ENCODE data around the gene MTOR.
A peak's percentile ranks its signal among the peaks of the same experiment; 100 is the strongest.
"Not testable (repeated sequence)": the region's sequence is repeated elsewhere in the genome, so short reads cannot be mapped to it uniquely, and the experiment has no call there.

Gene MTOR

GRCh38 chr1:11279630-11280029 is 17.3 kb upstream of the MTOR start:
- DNase-seq, result no peak

DNA sequence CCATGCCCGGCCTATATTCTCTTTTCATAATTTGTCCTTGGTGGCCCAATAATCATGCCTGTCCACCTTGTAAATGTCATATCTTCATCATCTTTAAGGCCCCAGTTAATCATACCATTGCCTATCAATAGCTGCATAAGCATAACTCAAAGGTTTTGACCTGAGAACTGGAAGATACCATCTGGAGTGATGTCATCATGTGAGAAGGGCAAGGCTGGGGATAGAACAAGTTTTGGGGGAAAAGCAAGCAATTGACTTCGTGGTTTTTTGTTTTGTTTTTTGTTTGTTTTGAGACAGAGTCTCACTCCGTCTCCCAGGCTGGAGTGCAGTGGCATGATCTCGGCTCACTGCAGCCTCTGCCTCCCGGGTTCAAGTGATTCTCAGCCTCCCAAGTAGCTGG is 16.8 kb upstream of the MTOR start:
- DNase-seq, result no peak

DNA sequence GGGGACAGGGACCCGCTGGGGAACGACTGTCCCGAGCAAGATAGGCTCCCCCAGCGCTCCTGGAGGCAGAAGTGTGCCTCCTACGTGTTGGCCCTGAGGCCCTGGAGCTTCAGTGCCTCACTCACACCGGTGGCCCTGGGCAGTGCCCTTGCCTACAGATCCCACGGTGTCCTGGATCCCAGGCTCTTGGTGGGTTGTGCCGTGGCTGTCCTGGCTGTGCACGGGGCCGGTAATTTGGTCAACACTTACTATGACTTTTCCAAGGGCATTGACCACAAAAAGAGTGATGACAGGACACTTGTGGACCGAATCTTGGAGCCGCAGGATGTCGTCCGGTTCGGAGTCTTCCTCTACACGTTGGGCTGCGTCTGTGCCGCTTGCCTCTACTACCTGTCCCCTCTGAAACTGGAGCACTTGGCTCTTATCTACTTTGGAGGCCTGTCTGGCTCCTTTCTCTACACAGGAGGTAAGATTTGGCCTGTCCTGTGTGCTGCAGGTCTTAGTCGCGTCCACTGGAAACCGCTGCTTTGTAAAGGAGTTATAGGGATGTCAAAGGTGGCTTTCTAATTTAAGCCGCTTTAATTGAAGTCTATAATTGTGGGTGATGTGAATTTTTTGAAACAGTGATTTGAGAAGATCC is 11.4 kb upstream of the MTOR start:
- DNase-seq, result no peak

DNA sequence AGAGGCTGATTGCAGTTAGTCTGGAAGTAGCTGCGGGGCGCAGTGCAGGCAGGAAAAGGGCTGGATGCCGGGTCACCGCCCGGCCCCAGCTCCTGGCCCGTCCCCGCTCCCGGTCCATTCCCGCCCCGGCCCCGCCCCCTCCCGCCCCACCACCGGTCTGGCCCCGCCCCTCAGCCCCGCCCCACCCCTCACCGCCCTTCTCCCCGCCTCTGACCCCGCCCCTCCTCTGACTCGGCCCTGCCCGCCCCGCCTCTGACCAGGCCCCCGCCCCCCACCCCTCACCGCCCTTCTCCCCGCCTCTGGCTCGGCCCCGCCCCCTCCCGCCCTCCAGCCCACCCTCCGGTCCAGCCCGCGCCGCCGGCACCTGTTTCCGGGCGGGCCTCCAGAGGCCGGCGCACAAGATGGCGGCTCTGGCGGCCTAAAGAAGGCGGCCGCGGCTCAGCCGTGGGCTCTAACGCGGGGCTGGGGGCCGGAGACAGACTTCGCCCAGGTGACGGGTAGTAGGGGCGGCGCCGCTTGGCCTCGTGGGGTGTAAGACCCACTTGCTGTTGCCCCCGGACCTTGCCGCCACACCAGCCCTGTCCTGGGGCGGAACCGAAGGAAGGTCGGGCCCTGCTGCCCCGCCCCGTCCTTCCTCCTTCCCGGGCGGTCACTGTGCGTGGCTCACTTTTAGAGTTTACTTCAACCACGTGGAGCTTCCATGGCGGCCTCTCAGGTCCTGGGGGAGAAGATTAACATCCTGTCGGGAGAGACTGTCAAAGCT is 10.7 kb upstream of the MTOR start, which contains the start of gene UBIAD1:
Gene UBIAD1 (plus strand): TSS at position 367 of the 763 bp plus-strand sequence. CDS start 334 bp downstream, at position 701.
- DNase-seq, result peak; percentile 79

DNA sequence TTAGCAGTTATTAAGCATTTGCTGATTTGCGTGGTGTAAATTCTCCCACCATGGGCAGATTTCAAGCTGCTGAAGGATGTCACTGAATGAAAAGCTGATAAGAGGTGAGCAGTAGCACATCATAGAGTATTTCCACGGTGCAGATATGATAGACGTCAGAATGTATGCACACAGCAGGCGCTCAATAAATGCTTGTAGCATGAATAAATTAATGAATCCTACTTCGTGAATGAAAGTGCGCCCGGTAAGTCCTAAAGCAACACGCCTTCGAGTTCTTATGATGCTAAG is 10.1 kb upstream of the MTOR start:
- no peak for DNase-seq

DNA sequence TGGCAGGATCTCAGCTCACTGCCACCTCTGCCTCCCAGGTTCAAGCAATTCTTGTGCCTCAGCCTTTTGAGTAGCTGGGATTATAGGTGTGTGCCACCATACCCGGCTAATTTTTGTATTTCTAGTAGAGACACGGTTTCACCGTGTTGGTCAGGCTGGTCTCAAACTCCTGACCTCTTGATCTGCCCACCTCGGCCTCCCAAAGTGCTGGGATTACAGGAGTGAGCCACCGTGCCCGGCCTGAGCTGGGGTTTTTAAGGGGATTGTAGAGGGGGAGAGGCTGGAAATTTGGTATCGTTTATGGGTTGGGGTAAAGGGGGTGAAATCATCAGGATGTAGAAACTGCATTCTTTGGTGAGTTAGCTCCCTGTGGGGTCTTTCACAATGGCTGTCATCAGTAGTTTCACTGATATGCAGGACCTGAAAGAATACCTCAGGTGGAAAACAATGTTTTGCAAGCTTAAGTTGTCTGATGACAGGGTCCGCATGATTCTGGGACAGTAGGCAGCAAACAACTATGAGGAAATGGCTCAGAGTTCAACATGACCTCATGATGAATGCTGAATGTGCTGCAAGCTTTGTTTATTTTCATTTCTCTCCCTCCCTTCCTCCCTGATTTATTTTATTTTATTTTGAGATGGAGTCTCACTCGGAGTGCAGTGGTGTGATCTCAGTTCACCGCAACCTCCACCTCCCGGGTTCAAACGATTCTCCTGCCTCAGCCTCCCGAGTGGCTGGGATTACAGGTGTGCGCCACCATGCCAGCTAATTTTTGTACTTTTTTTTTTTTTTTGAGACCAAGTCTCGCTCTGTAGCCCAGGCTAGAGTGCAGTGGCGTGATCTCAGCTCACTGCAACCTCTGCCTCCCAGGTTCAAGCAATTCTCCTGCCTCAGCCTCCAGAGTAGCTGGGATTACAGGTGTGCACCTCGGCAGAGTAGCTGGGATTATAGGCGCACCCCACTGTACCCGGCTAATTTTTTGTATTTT is 5.3 kb upstream of the MTOR start:
- not testable (repeated sequence) for DNase-seq

DNA sequence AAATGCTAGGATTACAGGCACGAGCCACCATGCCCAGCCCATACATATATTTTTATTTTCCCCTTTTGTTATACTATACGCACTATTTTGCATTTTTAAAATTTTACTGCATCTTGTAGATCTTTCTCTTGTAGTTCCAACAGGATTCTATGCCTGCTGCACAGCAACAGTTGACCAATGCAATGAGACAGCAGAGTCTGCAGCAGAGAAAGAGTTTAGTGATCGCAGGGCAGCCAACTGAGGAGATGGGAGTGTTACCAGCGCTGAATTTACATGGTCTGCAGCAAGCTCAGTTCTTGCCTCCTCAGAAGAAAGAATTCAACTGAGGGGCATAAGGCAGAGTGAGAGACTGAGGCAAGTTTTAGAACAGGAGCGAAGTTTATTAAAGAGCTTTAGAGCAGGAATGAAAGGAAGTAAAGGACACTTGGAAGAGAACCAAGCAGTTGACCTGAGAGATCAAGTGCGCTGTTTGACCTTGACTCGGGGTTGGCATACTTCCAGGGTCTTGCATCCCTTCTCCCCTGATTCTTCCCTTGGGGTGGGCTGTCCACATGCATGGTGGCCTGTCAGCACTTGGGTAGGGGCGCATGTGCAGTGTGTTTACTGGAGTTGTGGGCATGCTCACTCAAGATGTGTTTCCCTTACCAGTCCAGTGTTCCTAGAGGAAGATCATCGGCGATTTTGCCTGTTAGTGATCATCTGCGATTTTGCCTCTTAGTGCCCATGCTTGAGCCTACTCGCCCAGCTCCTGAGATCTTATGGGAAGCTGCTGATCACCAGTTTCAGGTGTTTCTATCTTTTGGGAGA is 4.1 kb upstream of the MTOR start:
- DNase-seq, result no peak

DNA sequence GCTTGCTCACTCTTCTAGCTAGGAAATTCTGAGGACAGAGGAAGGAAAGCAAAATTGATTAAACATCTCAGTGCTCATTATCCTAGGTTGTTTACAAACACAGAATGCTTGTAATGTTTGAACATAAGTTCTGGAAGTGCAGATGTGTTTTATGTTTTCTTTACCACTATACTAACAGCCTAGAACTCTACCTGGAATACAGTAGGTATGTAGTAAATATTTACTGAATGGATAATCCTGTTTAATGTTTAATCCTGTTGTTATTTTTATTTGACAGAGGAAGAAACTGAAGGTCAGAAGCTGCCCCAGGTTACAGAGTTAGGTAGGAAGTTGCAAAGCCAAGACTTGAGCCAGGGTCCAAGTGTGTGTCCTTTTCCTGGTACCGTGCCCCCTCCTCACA is 6.1 kb downstream of the MTOR start:
- no peak for DNase-seq

- no peak for DNase-seq
Observed at GRCh38 chr1:11253226-11253625, 9.1 kb downstream of the MTOR start.

GRCh38 chr1:11252538-11252937 is 9.8 kb downstream of the MTOR start:
- no peak for DNase-seq

DNA sequence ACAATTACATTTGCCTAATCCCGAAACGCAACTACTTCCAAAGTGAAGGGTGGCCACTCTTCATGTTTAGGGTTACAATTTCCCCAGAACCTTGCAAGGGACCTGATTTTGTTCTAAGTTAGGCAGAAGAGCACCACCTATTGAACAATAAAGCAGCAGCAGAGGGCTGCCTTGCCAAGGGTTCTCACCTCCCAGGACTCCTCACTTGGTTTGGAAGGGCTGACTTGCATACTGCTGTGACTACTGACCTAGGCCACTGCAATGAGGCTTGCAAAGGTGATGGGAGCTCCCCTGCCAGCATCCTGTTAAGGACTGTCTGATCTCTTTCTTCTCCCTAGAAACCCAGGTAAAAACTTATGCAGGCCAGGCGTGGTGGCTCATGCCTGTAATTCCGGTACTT is 14.2 kb downstream of the MTOR start:
- DNase-seq, result no peak

- no peak for DNase-seq
Observed at GRCh38 chr1:11245904-11246719, 16.2 kb downstream of the MTOR start.

- no peak for DNase-seq
Observed at GRCh38 chr1:11245248-11245647, 17.1 kb downstream of the MTOR start.

DNA sequence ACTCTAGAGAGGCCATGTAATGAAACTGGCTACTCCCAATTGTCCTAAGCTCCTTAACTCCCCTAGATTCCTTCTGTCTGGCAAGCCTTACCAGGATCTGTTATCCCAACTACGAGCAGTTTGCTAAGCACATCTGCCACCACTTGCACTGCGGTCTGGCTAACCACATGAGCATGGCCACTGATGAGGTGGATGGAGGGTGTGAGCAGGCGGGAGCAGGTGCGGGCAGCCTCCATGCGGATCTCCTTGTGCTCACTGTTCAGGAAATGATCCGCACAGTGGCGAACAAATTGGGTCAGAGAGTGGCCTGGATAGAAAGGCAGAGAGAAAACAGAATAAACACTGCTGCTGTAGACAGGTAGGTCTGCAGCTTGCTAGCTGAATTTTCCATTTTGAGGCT is 24.0 kb downstream of the MTOR start:
- DNase-seq, result no peak

DNA sequence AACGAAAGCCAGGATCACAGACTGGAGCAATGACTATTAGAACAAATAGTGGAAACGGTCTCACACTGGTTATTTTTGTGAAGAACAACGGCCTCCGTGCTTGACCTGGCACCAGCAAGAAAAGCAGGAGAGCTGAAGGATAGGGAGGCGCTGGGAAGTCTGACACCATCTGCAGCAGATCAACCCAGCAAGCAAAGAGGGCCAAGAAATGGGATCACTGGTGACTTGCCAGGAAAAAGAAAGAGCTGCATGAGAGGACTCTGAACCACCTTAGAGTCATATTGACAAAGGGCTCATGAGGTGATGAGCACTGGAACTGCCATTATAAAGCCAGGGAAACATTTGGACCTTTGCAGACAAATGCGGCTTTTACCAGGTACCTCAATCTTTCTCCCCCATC is 25.0 kb downstream of the MTOR start:
- DNase-seq, result no peak

- no peak for DNase-seq
Observed at GRCh38 chr1:11233208-11233607, 29.1 kb downstream of the MTOR start.

DNA sequence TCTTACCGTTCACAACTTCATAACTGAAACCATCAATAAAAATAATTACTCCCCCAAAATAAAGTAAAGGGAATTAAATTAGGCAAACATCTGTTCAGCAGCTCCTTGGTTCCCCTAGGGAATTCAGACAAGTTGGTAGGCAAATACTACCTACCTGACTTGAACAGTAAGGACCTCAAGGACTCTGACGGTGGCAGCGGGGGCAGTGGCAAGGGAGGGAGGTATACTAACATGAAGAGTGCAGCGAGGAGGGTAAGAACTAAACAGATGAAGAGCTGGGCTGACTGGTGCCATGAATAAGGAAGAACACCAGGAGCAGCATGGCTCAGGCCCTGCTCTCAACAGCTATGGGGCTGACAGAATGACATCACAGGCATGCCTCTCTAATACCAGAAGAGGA is 33.1 kb downstream of the MTOR start:
- DNase-seq, result no peak

DNA sequence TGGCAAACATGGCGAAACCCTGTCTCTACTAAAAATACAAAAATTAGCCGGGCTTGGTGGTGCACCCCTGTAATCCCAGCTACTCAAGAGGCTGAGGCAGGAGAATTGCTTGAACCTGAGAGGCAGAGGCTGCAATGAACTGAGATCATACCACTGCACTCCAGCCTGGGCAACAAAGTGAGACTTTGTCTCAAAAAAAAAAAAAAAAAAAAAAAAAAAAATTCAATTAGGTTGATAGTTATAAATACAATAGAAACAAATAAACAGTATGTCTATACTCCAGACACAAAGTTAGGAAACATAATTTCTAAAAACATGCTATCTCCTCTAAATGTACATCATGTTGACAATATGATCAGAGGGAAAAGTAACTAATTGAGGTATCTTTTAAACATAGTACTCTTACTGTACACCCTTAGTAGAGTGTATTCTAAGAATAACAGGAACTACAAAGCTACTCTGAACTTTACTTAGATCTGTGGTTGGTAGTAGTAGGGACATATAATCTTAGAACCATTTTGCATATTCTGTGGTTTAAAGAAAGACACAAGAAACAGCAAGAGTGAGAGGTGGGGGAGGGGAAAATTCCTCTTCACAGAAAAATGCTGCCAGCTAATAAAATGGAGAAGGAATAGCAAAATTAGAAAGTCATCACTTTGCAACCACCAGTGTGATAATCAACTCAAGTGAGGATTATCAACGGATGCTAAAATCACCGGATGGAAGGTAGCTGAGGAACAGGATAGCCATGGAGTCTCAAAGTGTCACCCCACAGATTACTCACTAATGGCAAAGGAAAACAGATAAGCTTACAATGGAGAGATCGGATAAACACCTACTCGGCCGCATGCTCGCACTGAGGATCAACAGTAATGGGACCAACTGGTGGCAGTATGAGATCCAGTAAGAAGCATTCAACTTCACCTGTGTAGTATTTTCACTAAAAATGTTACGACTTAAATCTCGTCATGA is 35.0 kb downstream of the MTOR start:
- DNase-seq, result no peak

DNA sequence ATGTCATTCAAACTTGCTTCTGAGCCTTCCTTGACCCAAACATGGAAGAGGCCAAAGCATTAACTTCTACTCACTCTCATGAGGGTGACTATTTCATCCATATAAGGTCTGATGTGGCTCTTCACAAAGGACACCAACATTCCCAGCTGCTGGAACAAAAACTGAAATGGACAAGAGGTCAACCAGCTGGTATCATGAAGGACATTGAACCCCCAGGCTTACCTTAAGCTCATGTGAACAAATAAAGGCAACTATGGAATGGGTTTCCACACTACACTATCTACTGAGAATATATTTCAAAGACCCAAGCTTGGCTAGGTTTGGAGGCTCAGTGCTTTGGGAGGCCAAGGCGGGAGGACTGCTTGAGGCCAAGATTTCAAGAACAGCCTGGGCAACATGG is 46.3 kb downstream of the MTOR start:
- DNase-seq, result no peak

- no peak for DNase-seq
Observed at GRCh38 chr1:11215381-11216005, 46.9 kb downstream of the MTOR start.

All from activated CD4-positive, CD25-positive, alpha-beta regulatory T cell treated with anti-CD3 and anti-CD28 coated beads, Interleukin-2, amount 50 U/mL, for 72 hours (primary cell).